Spleen (tissue), 11 donors: ENCODE data around the gene RPL27. TPM values are rescaled to one million over a fixed set of nuclear protein-coding genes. Genes with fewer than 3 reads are reported as not detected.

Source experiments
- DNase-seq: peaks from one replicate; pipeline ENCODE4 v3.0.0-alpha.2; 2020
- H3K27ac ChIP-seq, 8 donors: fragments of 200-600 bp; sonication (generic) in 7 of 8; 1 replicate in 4 of 8; 2 replicates in 4 of 8; pipeline versions ENCODE4 v1.5.0 to v1.8.0; 2016 to 2021; ENCODE audit warnings: inconsistent platforms in 4 of 8, mild to moderate bottlenecking in 4 of 8, moderate library complexity in 1 of 8
- H3K27me3 ChIP-seq, 7 donors: fragments of 200-600 bp; sonication (generic) in 6 of 7; replicated peaks in 1 of 7; 1 replicate in 4 of 7; 2 replicates in 3 of 7; pipeline versions ENCODE4 v1.5.0 to v1.8.0; 2016 to 2021; ENCODE audit warnings: inconsistent platforms in 3 of 7, mild to moderate bottlenecking in 1 of 7
- H3K36me3 ChIP-seq, 6 donors: fragments of 200-600 bp; sonication (generic) in 5 of 6; 1 replicate in 4 of 6; 2 replicates in 2 of 6; pipeline versions ENCODE4 v1.5.0 to v1.8.0; 2016 to 2021; ENCODE audit warnings: inconsistent platforms in 2 of 6
- H3K4me1 ChIP-seq, 6 donors: fragments of 200-600 bp; sonication (generic) in 5 of 6; 1 replicate in 3 of 6; 2 replicates in 3 of 6; pipeline versions ENCODE4 v1.5.0 to v1.8.0; 2016 to 2021; ENCODE audit warnings: inconsistent platforms in 3 of 6
- H3K4me3 ChIP-seq, 8 donors: fragments of 200-600 bp; sonication (generic) in 7 of 8; 1 replicate in 4 of 8; 2 replicates in 4 of 8; pipeline versions ENCODE4 v1.5.0 to v1.8.0; 2016 to 2021; ENCODE audit warnings: inconsistent platforms in 4 of 8, mild to moderate bottlenecking in 4 of 8, moderate library complexity in 2 of 8
- H3K9me3 ChIP-seq, 8 donors: fragments of 200-600 bp; sonication (generic) in 7 of 8; 1 replicate in 4 of 8; 2 replicates in 4 of 8; pipeline versions ENCODE4 v1.5.0 to v1.8.0; 2016 to 2021; ENCODE audit warnings: inconsistent platforms in 4 of 8
- CTCF ChIP-seq, 11 experiments: fragments of 200-600 bp in 7 of 11; fragments of 450-650 bp in 4 of 11; sonication (generic) in 4 of 11; IDR thresholded peaks in 8 of 11; conservative IDR thresholded peaks in 3 of 11; 1 replicate in 7 of 11; 2 replicates in 4 of 11; pipeline versions ENCODE4 v1.4.0 to v1.8.0; 2016 to 2021; ENCODE audit warnings: antibody characterized with exemption in 11 of 11, inconsistent platforms in 4 of 11, mild to moderate bottlenecking in 1 of 11
- POLR2A ChIP-seq, 3 donors: fragments of 450-650 bp; IDR thresholded peaks; one replicate each; pipeline ENCODE4 v1.5.1; 2017; ENCODE audit warnings: antibody characterized with exemption in 3 of 3, mild to moderate bottlenecking in 1 of 3
- POLR2AphosphoS5 ChIP-seq, 3 donors: sonication (generic); formaldehyde crosslinking; IDR thresholded peaks; one replicate each; pipeline ENCODE4 v1.5.1; 2017; ENCODE audit warnings: antibody characterized with exemption in 3 of 3
- WGBS, 5 donors: extraction: QIAGEN DNeasy Blood & Tissue Kit in 3 of 5; methylation state at CpG; one replicate each; pipeline versions ENCODE4 v1.1.5 to v1.1.7; 2013 to 2018; 5-methylcytosine and 5-hydroxymethylcytosine counted together
- intact Hi-C: fragments of 100-400 bp; cut with DNase I; formaldehyde crosslinking; loops from one replicate; pipeline ENCODE4 v1.15.0; 2023; ENCODE audit warnings: low total_unique reads
- polyA plus RNA-seq, 3 donors: library from polyadenylated mRNA; stranded (reverse); fragments of 200-250 nt; gene quantifications; one replicate each; pipeline ENCODE4 v1.2.1, GENCODE V29; 2013
- total RNA-seq, 7 donors: library from RNA; depleted of rRNA in 3 of 7; stranded (reverse); fragments of >200 nt in 3 of 7; fragmentation: NEBNext Ultra II Directional in 4 of 7; extraction: Animal tissue kit (Norgen Biotek cat#: 25700) in 4 of 7; gene quantifications; one replicate each; pipeline versions ENCODE4 v1.1.0 to v1.2.1, GENCODE V29; 2016 to 2021
- donor health status: healthy with polysubstance abuse.
- donor health status: DM: no; HTN: no; CAD: no; lungs with moderate emphysema.
- donor health status: DM: no; HTN: no; CAD: no.
- donor health status: Bipolar disorder and iron deficiency.
- donor health status: healthy.
- donor health status: DM: no; HTN: no; CAD: no.
- donor health status: DM: yes; HTN: yes; CAD: no.

RPL27 gene
- total and polyA plus RNA-seq, 10 donors: 702 to 6,357 (median 1,017) TPM

GRCh38 chr17:43016216-43016615, 18.0 kb downstream of the RPL27 start:
- Histone ChIP-seq H3K4me3 (no peak overlapping the region), H3K27ac (peak overlapping the region in 7 of 8 donors; percentile 9 to 75 (median 59)), H3K9me3 (no peaks in the 10 kb centered on the region), H3K36me3 (peaks cover 0 to 71% (median 31%) of the 10 kb centered on the region in 6 donors), H3K27me3 (no peaks in the 10 kb centered on the region), H3K4me1 (peaks cover 27 to 96% (median 69%) of the 10 kb centered on the region in 6 donors)
- WGBS, 5 donors: 88 to 92% (median 90%) methylated on average over 7 of the region's 7 CpGs; no CpG with 5 or more reads in 1 of the 5 donors
- intact Hi-C loops: no loop called here
- no peak for DNase-seq
- TF ChIP-seq CTCF (IDR thresholded peaks at IDR 0.05 in 8 of 11, conservative IDR thresholded peaks at IDR 0.05 in 3 of 11) (no peak), POLR2AphosphoS5 (IDR thresholded peaks at IDR 0.05) (peak in 1 of 3 donors; percentile 7)

GRCh38 chr17:43018008-43018853, 20.0 kb downstream of the RPL27 start:
- TF ChIP-seq CTCF (IDR thresholded peaks at IDR 0.05 in 8 of 11, conservative IDR thresholded peaks at IDR 0.05 in 3 of 11) (no peak), POLR2AphosphoS5 (IDR thresholded peaks at IDR 0.05) (peak; percentile 13 to 59 (median 25))
- WGBS, 5 donors: 62 to 70% (median 67%) methylated on average over 19 of the region's 19 CpGs
- Histone ChIP-seq H3K36me3 (peaks cover 0 to 51% (median 14%) of the 10 kb centered on the region in 6 donors), H3K27ac (peak overlapping the region in 5 of 8 donors; percentile 80 to 87 (median 83)), H3K4me1 (peaks cover 33 to 92% (median 70%) of the 10 kb centered on the region in 6 donors), H3K27me3 (no peaks in the 10 kb centered on the region), H3K4me3 (no peak overlapping the region), H3K9me3 (no peaks in the 10 kb centered on the region)
- intact Hi-C loops: no loop called here
- DNase-seq: no peak

- H3K27ac ChIP-seq: peak overlapping the region in 5 of 8 donors; percentile 80 to 87 (median 83)
- no peak for DNase-seq
- 27 to 47% (median 38%) methylated on average over 4 of the region's 4 CpGs for WGBS, 5 donors
- intact Hi-C loops: no loop called here
- H3K27me3 ChIP-seq: no peaks in the 10 kb centered on the region
- peaks cover 0 to 44% (median 7%) of the 10 kb centered on the region in 6 donors for H3K36me3 ChIP-seq
- H3K4me1 ChIP-seq: peaks cover 33 to 92% (median 71%) of the 10 kb centered on the region in 6 donors
- no peak for TF ChIP-seq POLR2A (IDR thresholded peaks at IDR 0.05)
- TF ChIP-seq CTCF (IDR thresholded peaks at IDR 0.05 in 8 of 11, conservative IDR thresholded peaks at IDR 0.05 in 3 of 11): no peak
- TF ChIP-seq POLR2AphosphoS5 (IDR thresholded peaks at IDR 0.05): no peak
- H3K4me3 ChIP-seq: no peak overlapping the region
- H3K9me3 ChIP-seq: no peaks in the 10 kb centered on the region
These were observed 20.7 kb downstream of the RPL27 start for GRCh38 chr17:43018932-43019331.

- TF ChIP-seq POLR2A (IDR thresholded peaks at IDR 0.05) (no peak), POLR2AphosphoS5 (IDR thresholded peaks at IDR 0.05) (no peak), CTCF (IDR thresholded peaks at IDR 0.05 in 8 of 11, conservative IDR thresholded peaks at IDR 0.05 in 3 of 11) (no peak)
- intact Hi-C loops: no loop called here
- peaks cover 32 to 92% (median 72%) of the 10 kb centered on the region in 6 donors for H3K4me1 ChIP-seq
- DNase-seq: no peak
- peaks cover 0 to 39% (median 4%) of the 10 kb centered on the region in 6 donors for H3K36me3 ChIP-seq
- WGBS, 5 donors: 28 to 47% (median 43%) methylated on average over 7 of the region's 7 CpGs
- H3K27me3 ChIP-seq: no peaks in the 10 kb centered on the region
- H3K9me3 ChIP-seq: no peaks in the 10 kb centered on the region
- H3K27ac ChIP-seq: peak overlapping the region in 7 of 8 donors; percentile 21 to 87 (median 83)
- H3K4me3 ChIP-seq: peak overlapping the region in 1 of 8 donors; percentile 96
These were observed 21.2 kb downstream of the RPL27 start for GRCh38 chr17:43019418-43019817.
